Activated T-helper 2 cell treated with anti-CD3 and anti-CD28 coated beads, Interferon-gamma antibody, Interleukin-2, Interleukin-4, amounts not matched to agents 10 μg/mL and 5 μg/mL and 100 μg/mL, durations not matched to agents 14 hours and 24 hours and 36 hours (primary cell): ENCODE measurements around the gene SOX15. TPM values are rescaled to one million over a fixed set of nuclear protein-coding genes. Genes with fewer than 3 reads are reported as not detected.

Experiments used
- DNase-seq: peaks from one replicate; pipeline ENCODE4 v3.0.0; 2021; ENCODE audit warnings: low spot score
- H3K27ac Mint-ChIP-seq: one replicate; pipeline ENCODE4 v1.8.0; 2021; ENCODE audit warnings: mixed read lengths
- H3K27me3 Mint-ChIP-seq: one replicate; pipeline ENCODE4 v1.8.0; 2021; ENCODE audit warnings: low read depth, mixed read lengths
- H3K36me3 Mint-ChIP-seq: one replicate; pipeline ENCODE4 v1.8.0; 2021; ENCODE audit warnings: low read depth, mixed read lengths
- H3K4me1 Mint-ChIP-seq: one replicate; pipeline ENCODE4 v1.8.0; 2021; ENCODE audit warnings: low read depth, mixed read lengths
- H3K4me3 Mint-ChIP-seq: one replicate; pipeline ENCODE4 v1.8.0; 2021; ENCODE audit warnings: low read depth, mild to moderate bottlenecking, moderate library complexity, mixed read lengths
- H3K9me3 Mint-ChIP-seq: one replicate; pipeline ENCODE4 v1.8.0; 2021; ENCODE audit warnings: mixed read lengths
- intact Hi-C: fragments of 100-400 bp; cut with micrococcal nuclease; formaldehyde crosslinking; loops from one replicate; pipeline ENCODE4 v1.15.1; 2023
- total RNA-seq: library from RNA; stranded (reverse); gene quantifications from 2 replicates; pipeline ENCODE4 v1.2.3, GENCODE V29; 2022

SOX15 gene
- total RNA-seq, 1 donor from 2014 or later = 0.21 TPM

DNA sequence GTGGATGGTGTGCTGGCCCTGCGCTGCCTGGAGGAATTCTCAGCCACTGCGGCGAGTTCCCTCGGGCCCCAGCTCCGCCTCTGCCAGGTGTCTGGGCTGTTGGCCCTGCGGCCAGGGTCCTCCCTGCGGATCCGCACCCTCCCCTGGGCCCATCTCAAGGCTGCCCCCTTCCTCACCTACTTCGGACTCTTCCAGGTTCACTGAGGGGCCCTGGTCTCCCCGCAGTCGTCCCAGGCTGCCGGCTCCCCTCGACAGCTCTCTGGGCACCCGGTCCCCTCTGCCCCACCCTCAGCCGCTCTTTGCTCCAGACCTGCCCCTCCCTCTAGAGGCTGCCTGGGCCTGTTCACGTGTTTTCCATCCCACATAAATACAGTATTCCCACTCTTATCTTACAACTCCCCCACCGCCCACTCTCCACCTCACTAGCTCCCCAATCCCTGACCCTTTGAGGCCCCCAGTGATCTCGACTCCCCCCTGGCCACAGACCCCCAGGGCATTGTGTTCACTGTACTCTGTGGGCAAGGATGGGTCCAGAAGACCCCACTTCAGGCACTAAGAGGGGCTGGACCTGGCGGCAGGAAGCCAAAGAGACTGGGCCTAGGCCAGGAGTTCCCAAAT, 32.6 kb downstream of the SOX15 start:
- intact Hi-C loops = no loop called here
- Mint-ChIP-seq H3K4me3 (no peak overlapping the region), H3K4me1 (peaks cover 43% of the 10 kb centered on the region), H3K27ac (no peak overlapping the region), H3K36me3 (peaks cover 28% of the 10 kb centered on the region), H3K27me3 (no peaks in the 10 kb centered on the region), H3K9me3 (no peaks in the 10 kb centered on the region)
- DNase-seq = no peak

DNA sequence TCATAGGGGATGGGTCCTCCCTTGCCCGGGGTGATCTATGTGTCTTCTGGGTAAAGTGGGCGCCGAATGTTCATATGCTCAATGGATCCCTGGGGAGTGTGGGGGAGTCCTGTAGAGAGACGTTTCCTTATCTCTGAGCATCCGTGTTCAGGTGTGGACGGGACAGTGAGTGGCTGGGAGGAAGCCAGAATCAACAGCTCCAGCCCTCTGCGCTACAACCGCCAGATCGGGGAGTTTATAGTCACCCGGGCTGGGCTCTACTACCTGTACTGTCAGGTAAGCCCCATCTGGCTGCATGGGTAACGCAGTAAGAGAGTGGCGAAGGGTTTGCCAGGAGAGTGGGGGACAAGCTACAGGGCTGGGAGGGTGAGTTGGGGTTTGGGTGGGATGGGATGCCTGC, 33.3 kb downstream of the SOX15 start:
- H3K36me3 Mint-ChIP-seq = peaks cover 28% of the 10 kb centered on the region
- no peak for DNase-seq
- no peaks in the 10 kb centered on the region for H3K27me3 Mint-ChIP-seq
- no peak overlapping the region for H3K27ac Mint-ChIP-seq
- intact Hi-C loops = no loop called here
- peaks cover 47% of the 10 kb centered on the region for H3K4me1 Mint-ChIP-seq
- no peak overlapping the region for H3K4me3 Mint-ChIP-seq
- no peaks in the 10 kb centered on the region for H3K9me3 Mint-ChIP-seq

DNA sequence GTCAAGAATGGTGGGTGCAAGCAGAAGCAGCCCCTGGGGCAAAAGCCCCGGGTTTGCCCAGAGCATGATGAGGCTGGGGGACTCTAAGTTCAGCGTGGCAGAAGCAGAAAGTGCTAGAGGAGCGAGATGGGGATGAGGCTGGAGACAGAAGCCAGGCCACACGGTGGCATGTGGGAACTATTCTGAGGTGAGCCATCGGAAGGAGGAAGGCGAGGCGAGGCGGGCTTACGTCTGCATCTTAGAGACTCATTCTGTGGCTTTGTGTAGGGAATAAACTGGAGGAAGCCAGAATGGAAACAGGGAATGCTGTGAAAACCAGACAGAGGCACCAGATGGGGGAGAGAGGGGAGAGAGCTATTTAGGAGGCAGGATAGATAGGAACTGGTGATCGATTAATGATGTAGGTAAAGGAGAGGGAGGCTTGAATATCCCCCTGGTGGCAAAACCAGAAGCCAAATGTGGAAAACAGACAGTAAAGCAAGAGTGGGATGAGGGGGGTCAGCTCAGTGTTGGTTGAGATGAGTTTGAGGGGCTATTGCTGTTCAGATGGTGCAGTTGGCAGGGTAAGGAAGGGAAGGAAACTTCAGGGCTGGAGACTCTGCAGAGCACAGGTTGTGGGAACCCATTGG, 34.5 kb downstream of the SOX15 start:
- peaks cover 33% of the 10 kb centered on the region for H3K36me3 Mint-ChIP-seq
- no peak overlapping the region for H3K4me3 Mint-ChIP-seq
- no peak for DNase-seq
- H3K27me3 Mint-ChIP-seq = no peaks in the 10 kb centered on the region
- no peak overlapping the region for H3K27ac Mint-ChIP-seq
- intact Hi-C loops = no loop called here
- peaks cover 51% of the 10 kb centered on the region for H3K4me1 Mint-ChIP-seq
- H3K9me3 Mint-ChIP-seq = no peaks in the 10 kb centered on the region

DNA sequence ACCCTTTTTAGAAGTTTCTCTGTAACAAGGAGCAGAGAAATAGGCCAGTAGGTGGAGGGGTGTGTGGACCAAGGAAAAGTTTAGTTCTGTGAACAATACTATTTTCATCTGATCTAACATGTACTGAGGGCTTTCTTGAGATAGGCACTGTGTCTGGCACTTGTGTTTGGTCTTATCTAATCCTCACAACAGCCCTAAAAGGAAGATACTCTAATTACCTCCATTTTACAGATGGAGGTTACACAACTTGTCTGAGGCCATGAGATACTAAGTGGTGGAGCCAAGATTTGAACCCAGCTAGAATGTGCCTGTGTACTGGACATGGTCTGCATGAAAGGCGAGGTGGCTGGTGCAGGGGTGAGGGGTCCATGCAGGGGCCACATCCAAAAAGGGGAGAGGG, 36.5 kb downstream of the SOX15 start:
- Mint-ChIP-seq H3K36me3 (peaks cover 29% of the 10 kb centered on the region), H3K27ac (peak overlapping the region; percentile 77), H3K4me1 (peaks cover 57% of the 10 kb centered on the region), H3K4me3 (peak overlapping the region; percentile 34), H3K9me3 (no peaks in the 10 kb centered on the region), H3K27me3 (no peaks in the 10 kb centered on the region)
- intact Hi-C loops = no loop called here
- no peak for DNase-seq

DNA sequence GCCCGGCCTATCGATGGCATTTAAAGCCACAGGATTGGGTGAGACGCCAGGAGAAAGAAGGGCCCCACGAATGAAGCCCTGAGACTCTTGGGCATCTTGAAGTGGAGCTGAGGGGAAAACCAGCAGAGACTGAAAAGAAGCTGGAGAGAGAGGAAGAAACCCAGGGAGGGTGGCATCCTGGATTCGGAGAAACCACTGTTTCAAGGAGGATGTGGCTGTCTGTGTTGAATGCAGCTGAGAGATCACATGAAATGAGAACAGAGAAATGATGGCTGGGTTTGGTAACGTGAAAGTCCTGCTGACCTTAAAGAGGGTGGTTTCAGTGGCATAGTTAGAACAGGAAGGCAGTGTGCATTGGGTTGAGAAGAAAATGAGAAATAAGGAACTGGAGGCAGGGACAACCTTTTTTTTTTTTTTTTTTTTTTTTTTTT, 37.3 kb downstream of the SOX15 start:
- H3K27me3 Mint-ChIP-seq = no peaks in the 10 kb centered on the region
- H3K36me3 Mint-ChIP-seq = peaks cover 27% of the 10 kb centered on the region
- H3K27ac Mint-ChIP-seq = peak overlapping the region; percentile 77
- H3K9me3 Mint-ChIP-seq = no peaks in the 10 kb centered on the region
- peak overlapping the region; percentile 58 for H3K4me3 Mint-ChIP-seq
- peak; percentile 58 for DNase-seq
- H3K4me1 Mint-ChIP-seq = peaks cover 55% of the 10 kb centered on the region
- intact Hi-C loops = loop anchor here (1.0 kb wide), 1 partner anchor 9 kb away; the partner anchor contains the start of gene SENP3

DNA sequence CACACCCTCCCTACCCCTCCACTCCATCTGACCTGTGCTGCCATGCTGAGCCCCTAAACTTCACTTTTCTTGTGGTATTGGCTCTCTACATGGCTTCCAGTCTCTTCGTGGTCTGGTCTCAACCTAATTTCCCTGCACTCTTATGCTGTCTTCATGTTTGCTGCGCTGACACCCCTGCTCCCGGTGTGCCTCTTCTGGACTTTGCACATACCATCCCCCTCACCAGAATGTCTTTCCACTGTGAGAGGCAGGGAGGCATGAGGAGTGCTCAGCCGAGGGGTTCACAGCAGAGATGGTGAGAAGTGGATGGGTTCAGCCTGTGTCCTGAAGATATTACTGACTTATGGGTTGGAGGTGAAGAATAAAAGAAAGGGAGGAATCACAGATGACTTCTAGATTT, 38.5 kb downstream of the SOX15 start:
- Mint-ChIP-seq H3K36me3 (peaks cover 24% of the 10 kb centered on the region), H3K27ac (peak overlapping the region; percentile 89)

DNA sequence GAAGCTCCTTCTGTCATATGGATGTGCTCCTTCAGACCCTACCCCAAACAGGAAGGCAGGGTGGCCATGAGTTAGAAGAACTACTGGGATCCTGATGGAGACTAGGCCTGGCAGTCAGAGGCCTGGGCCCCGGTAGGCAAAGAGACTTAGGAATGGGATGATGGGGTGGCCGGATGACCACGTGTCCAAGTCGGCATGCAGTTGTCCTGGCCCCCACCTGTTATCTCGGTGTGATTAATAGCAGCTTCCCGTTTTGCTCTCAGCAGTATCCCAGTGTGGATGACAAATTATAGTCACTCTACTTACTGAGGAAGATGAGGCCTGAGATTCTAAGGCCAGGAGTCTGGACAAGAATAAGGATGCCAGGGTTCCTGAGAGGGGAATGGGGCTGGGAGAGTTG, 39.5 kb downstream of the SOX15 start:
- peak overlapping the region; percentile 79 for H3K4me3 Mint-ChIP-seq
- DNase-seq = no peak
- H3K4me1 Mint-ChIP-seq = peaks cover 50% of the 10 kb centered on the region
- peaks cover 19% of the 10 kb centered on the region for H3K36me3 Mint-ChIP-seq
- H3K9me3 Mint-ChIP-seq = no peaks in the 10 kb centered on the region
- H3K27me3 Mint-ChIP-seq = no peaks in the 10 kb centered on the region
- H3K27ac Mint-ChIP-seq = no peak overlapping the region
- intact Hi-C loops = no loop called here

More for the DNA sequence above, 38.5 kb downstream of the SOX15 start:
- no peaks in the 10 kb centered on the region for H3K27me3 Mint-ChIP-seq
- peak overlapping the region; percentile 68 for H3K4me3 Mint-ChIP-seq
- DNase-seq = no peak
- intact Hi-C loops = no loop called here
- peaks cover 54% of the 10 kb centered on the region for H3K4me1 Mint-ChIP-seq
- no peaks in the 10 kb centered on the region for H3K9me3 Mint-ChIP-seq

DNA sequence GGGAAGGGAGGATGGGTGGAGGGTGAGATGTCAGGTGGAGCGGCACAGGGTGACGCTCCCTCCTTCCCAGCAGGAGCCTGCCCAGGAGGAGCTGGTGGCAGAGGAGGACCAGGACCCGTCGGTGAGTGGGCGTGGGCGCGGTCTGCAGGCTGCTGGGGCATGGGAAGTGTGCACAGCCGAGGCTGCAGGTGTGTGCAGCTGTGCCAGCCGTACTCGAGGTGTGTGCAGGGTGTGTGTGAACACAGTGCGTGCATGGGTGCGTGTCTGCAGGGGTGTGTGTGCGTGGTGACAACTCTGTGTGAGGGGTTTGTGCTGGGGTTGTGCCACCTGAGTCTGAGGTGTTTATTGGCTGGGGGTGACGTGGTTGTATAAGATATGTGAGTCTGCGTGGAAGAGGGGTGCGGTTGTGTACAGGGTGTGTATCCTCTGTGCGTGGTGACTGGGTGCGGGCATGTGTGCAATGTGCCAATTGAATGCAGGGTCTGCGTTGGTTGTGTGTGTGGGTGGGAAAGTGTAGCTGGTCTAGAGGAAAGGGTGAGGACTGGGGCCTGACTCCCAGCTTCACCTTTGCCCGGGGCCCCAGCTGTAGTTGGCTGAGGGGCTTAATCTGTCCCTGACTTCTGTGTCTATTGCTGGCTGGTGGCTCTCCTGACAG, 40.4 kb downstream of the SOX15 start:
- Mint-ChIP-seq H3K4me1 (peaks cover 49% of the 10 kb centered on the region), H3K4me3 (peak overlapping the region; percentile 79), H3K27ac (peak overlapping the region; percentile 36), H3K36me3 (peaks cover 18% of the 10 kb centered on the region), H3K27me3 (no peaks in the 10 kb centered on the region), H3K9me3 (no peaks in the 10 kb centered on the region)
- DNase-seq = no peak
- intact Hi-C loops = no loop called here

DNA sequence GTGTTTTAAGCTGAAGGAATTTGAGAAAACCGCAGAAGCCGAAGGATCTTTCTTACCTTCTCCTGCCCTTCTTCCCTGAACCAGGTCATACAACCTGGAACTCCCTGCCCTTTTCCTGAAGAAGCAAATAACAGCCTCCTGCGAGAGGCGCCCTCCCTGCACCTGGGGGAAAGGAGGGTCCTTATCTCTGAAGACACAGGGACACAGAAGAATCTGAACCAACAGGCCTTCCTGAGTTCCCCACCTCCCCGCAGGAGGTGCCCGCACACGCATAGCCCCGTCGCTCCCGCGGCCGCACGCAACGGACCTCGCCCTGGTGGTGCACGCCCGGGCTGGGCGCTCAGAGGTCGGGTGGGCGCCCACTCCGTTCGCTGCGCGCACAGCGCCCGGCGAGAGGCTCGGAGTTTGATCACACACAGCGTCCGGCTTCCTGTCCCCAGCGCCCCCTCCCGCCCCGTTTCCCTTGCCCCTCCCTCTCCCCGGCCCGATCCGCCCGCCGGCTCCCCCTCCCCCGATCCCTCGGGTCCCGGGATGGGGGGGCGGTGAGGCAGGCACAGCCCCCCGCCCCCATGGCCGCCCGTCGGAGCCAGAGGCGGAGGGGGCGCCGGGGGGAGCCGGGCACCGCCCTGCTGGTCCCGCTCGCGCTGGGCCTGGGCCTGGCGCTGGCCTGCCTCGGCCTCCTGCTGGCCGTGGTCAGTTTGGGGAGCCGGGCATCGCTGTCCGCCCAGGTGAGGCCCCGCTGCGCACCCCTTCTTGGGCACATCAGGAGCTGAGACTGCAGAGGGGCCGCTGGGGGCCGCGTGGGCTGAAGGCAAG, 41.1 kb downstream of the SOX15 start, which contains the start of gene TNFSF12:
Gene TNFSF12, plus strand, starts transcription at position 474 of the 816 bp plus-strand sequence. Its CDS starts 96 bp downstream, at position 570.
- Mint-ChIP-seq H3K4me3 (peak within 1 kb of the TSS; percentile 82), H3K4me1 (peaks cover 46% of the 10 kb centered on the region), H3K27ac (peak within 1 kb of the TSS; percentile 54), H3K36me3 (peaks cover 16% of the 10 kb centered on the region), H3K27me3 (no peaks in the 10 kb centered on the region), H3K9me3 (no peaks in the 10 kb centered on the region)
- intact Hi-C loops = no loop called here
- DNase-seq = peak; percentile 50

DNA sequence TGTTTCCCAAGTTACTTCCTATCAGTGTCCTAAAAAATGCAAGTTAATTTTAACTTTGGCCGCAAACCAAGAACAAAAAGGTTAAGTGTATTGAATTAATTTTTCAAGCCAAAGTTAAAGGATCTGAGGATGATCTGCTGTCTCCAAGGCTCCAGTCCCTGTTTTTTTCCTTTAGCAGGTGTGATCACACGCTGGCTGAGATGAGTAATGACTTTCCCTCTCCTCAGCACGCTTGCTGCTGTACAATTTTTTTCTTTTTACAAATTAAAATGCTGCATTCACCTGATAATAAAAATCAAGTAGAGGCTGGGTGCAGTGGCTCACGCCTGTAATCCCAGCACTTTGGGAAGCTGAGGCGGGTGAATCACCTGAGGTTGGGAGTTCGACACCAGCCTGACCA, 45.0 kb downstream of the SOX15 start:
- intact Hi-C loops = no loop called here
- Mint-ChIP-seq H3K9me3 (no peaks in the 10 kb centered on the region), H3K36me3 (no peaks in the 10 kb centered on the region), H3K4me1 (peaks cover 15% of the 10 kb centered on the region), H3K27ac (no peak overlapping the region), H3K27me3 (peaks cover 9% of the 10 kb centered on the region), H3K4me3 (no peak overlapping the region)
- no peak for DNase-seq

DNA sequence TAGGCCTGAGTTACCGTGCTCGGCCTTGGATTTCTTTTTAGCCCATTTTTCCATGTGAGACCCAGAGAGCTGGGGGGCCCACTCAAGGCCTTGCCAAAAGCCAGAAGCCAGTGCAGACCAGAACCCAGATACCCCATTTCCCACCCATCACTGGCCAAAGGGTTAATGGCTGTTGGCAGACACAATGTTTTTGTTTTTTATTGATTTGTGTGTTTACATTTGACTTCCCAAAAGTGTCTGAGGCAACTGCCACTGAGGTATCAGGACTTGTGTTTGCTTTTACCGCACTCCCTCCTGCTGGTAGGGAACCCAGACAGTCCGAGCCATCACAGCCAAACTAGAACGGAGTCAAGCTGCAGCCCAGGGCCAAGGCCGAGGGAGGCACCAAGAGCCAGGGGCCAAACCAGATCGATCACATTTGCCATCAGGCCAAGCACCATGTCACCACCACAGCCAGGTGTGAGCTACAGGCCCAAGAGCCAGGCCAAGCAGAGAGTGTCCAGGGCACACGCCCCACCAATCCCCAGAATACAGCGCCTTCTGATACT, 48.7 kb downstream of the SOX15 start:
- intact Hi-C loops = no loop called here
- H3K36me3 Mint-ChIP-seq = no peaks in the 10 kb centered on the region
- H3K4me1 Mint-ChIP-seq = no peaks in the 10 kb centered on the region
- DNase-seq = no peak
- peaks cover 17% of the 10 kb centered on the region for H3K9me3 Mint-ChIP-seq
- peaks cover 12% of the 10 kb centered on the region for H3K27me3 Mint-ChIP-seq
- no peak overlapping the region for H3K4me3 Mint-ChIP-seq
- no peak overlapping the region for H3K27ac Mint-ChIP-seq

DNA sequence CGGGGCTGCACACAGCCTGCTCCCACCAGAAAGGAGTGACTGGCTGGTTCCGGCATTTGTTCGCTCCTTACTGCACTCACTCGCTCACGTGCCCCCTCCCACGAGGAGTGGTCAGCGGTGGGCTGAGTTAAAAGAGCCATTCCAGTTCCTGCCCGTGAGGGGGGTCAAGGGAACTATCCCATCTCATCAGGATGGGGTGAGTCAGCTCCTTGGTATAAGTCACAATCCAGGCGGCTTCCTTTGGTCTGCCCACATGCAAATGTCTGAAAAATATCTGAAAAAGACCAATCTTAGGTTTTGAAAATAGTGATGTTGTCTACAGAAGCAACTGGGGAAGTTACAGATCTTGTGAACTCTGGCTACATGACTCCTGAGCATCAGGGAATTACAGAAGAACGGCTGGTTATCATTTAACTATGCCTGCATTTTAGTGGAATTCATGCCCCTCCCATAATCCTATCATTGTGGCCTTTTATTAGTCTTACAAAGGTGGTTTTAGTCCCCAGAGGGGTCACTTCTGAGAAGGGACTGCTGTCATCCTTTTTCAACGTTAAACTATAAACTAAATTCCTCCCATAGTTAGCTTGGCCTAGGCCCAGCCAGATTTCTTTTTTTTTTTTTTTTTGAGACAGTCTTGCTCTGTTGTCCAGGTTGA, 50.9 kb downstream of the SOX15 start:
- Mint-ChIP-seq H3K9me3 (peaks cover 17% of the 10 kb centered on the region), H3K27me3 (peaks cover 17% of the 10 kb centered on the region), H3K4me3 (no peak overlapping the region), H3K27ac (no peak overlapping the region), H3K36me3 (no peaks in the 10 kb centered on the region), H3K4me1 (no peaks in the 10 kb centered on the region)
- no peak for DNase-seq
- intact Hi-C loops = no loop called here
